Stimulated activated CD4-positive, alpha-beta T cell treated with anti-CD3 and anti-CD28 coated beads, Interleukin-12 subunit alpha, Interleukin-12 subunit beta, amount 100 ng/mL, for 24 hours (primary cell): ENCODE results near the gene MSL1.

Experiments used
- DNase-seq, 2 experiments: peaks; one replicate each; pipeline ENCODE4 v3.0.0-alpha.2; 2020; ENCODE audit warnings: low read depth in 2 of 2

Gene MSL1

GRCh38 chr17:40091691-40092397 is 29.9 kb upstream of the MSL1 start:
- no peak for DNase-seq

GRCh38 chr17:40092581-40092980 is 29.2 kb upstream of the MSL1 start:
- no peak for DNase-seq

- no peak for DNase-seq
Observed at GRCh38 chr17:40093005-40093579, 28.7 kb upstream of the MSL1 start.

- no peak for DNase-seq
Observed at GRCh38 chr17:40093580-40094201, 28.1 kb upstream of the MSL1 start.

GRCh38 chr17:40094874-40095273 is 26.9 kb upstream of the MSL1 start:
- DNase-seq: no peak

GRCh38 chr17:40095351-40095943 is 26.3 kb upstream of the MSL1 start:
- no peak for DNase-seq

GRCh38 chr17:40095944-40096791 is 25.6 kb upstream of the MSL1 start:
- peak; percentile 63 to 73 for DNase-seq

GRCh38 chr17:40097087-40097486 is 24.7 kb upstream of the MSL1 start:
- no peak for DNase-seq

GRCh38 chr17:40097931-40098845 is 23.6 kb upstream of the MSL1 start:
- DNase-seq: no peak

- peak; percentile 97 to 99 for DNase-seq
Observed at GRCh38 chr17:40098846-40099618, 22.7 kb upstream of the MSL1 start.

- no peak for DNase-seq
Observed at GRCh38 chr17:40099619-40100418, 22.0 kb upstream of the MSL1 start.

GRCh38 chr17:40100419-40100668 is 21.4 kb upstream of the MSL1 start, which contains the start of gene NR1D1:
TSS of gene NR1D1 (minus strand) at chr17:40100589. CDS start at chr17:40100094, 495 bp downstream.
- no peak for DNase-seq

GRCh38 chr17:40100669-40101366 is 21.0 kb upstream of the MSL1 start:
- DNase-seq: peak; percentile 82 to 89

GRCh38 chr17:40101367-40102210 is 20.2 kb upstream of the MSL1 start:
- DNase-seq: no peak

- DNase-seq: no peak
Observed at GRCh38 chr17:40103071-40103661, 18.6 kb upstream of the MSL1 start.

- no peak for DNase-seq
Observed at GRCh38 chr17:40103688-40104087, 18.1 kb upstream of the MSL1 start.
